K562 (cell line): ENCODE measurements around the gene DNAJB6. TPM values are rescaled to one million over a fixed set of nuclear protein-coding genes. Genes with fewer than 3 reads are reported as not detected.
"Not testable (repeated sequence)": the region's sequence is repeated elsewhere in the genome, so short reads cannot be mapped to it uniquely, and the experiment has no call there.

Experiments
- ATAC-seq: fragments of 200-7000 bp; cut with Tn5 transposase; 3 replicates; pipeline ENCODE4 v1.9.1; 2020; ENCODE audit warnings: moderate library complexity
- BruUV-seq: library from RNA; stranded (reverse); fragments of 400-500 nt; replicated peaks from 2 replicates; lab custom pipeline; 2021; lab: Mats Ljungman, UMichigan
- CTCF ChIA-PET: fragments of 300-600 bp; formaldehyde crosslinking; extraction: SDS; loops from one replicate; lab custom pipeline; 2021; ENCODE audit warnings: low intra/inter-chr PET ratio; lab: Yijun Ruan, JAX
- POLR2A ChIA-PET: fragments of 300-600, 350-650 bp; sonication (Branson Sonifier 250); formaldehyde crosslinking; extraction: SDS; loops from one replicate; lab custom pipeline; 2021; ENCODE audit warnings: antibody characterized with exemption, inconsistent platforms; lab: Yijun Ruan, JAX
- DNase-seq, 4 experiments: peaks; one replicate each; pipeline versions ENCODE4 v3.0.0 to v3.0.0-alpha.2; 2011 to 2018; ENCODE audit warnings: low spot score in 3 of 4, mixed read lengths in 3 of 4; ENCODE audit errors: extremely low read depth in 1 of 4
- FAIRE-seq: peaks from 2 replicates; lab custom pipeline; 2011; peaks lifted over from hg19 to GRCh38; lab: Jason Lieb, UNC
- H2AFZ ChIP-seq: 2 replicates; pipeline ENCODE4 v1.6.0; 2011; ENCODE audit warnings: low read depth, low read length, control low read depth, inconsistent platforms
- H3K27ac ChIP-seq: fragments of 200-600 bp; 3 replicates; pipeline ENCODE4 v1.8.0; 2011; ENCODE audit warnings: low read depth, mild to moderate bottlenecking, control low read depth, inconsistent platforms, low read length, moderate library complexity, mixed read lengths; ENCODE audit errors: extremely low read depth
- H3K27me3 ChIP-seq, 2 experiments: fragments of 300-600 bp in 1 of 2; 2 replicates in 1 of 2; 3 replicates in 1 of 2; pipeline versions ENCODE4 v1.6.0 to v1.8.0; 2011; ENCODE audit warnings: inconsistent platforms in 2 of 2, low read length in 2 of 2, mild to moderate bottlenecking in 1 of 2, mixed read lengths in 1 of 2, moderate library complexity in 1 of 2; ENCODE audit not compliant: control insufficient read depth in 2 of 2, insufficient read depth in 2 of 2
- H3K36me3 ChIP-seq: fragments of 300-600 bp; 3 replicates; pipeline ENCODE4 v1.8.0; 2011; ENCODE audit warnings: mild to moderate bottlenecking, low read length, inconsistent platforms; ENCODE audit not compliant: control insufficient read depth, insufficient read depth
- H3K4me1 ChIP-seq, 2 experiments: fragments of 200-600 bp in 1 of 2; replicated peaks in 1 of 2; 2 replicates in 1 of 2; 3 replicates in 1 of 2; pipeline versions ENCODE4 v1.5.1 to v1.8.0; 2011; ENCODE audit warnings: inconsistent platforms in 2 of 2, low read length in 2 of 2, mild to moderate bottlenecking in 1 of 2, mixed read lengths in 1 of 2, moderate library complexity in 1 of 2; ENCODE audit not compliant: control insufficient read depth in 2 of 2, insufficient read depth in 2 of 2
- H3K4me2 ChIP-seq: 2 replicates; pipeline ENCODE4 v1.6.1; 2011; ENCODE audit warnings: low read length, control low read depth, inconsistent platforms, mixed read lengths; ENCODE audit not compliant: insufficient read depth
- H3K4me3 ChIP-seq: fragments of 200-600 bp; sonication (generic), shearing (Covaris generic); 2 replicates; pipeline ENCODE4 v1.5.1; 2016; ENCODE audit warnings: control low read depth, inconsistent platforms
- H3K79me2 ChIP-seq: fragments of 200-600 bp; 3 replicates; pipeline ENCODE4 v1.8.0; 2011; ENCODE audit warnings: low read length, inconsistent platforms; ENCODE audit not compliant: control insufficient read depth, insufficient read depth
- H3K9ac ChIP-seq, 2 experiments: 2 replicates each; pipeline versions ENCODE4 v1.6.0 to v1.6.1; 2011; ENCODE audit warnings: low read depth in 2 of 2, low read length in 2 of 2, control low read depth in 1 of 2, inconsistent platforms in 1 of 2, mild to moderate bottlenecking in 1 of 2, mixed read lengths in 1 of 2; ENCODE audit not compliant: insufficient read depth in 1 of 2
- H3K9me1 ChIP-seq: one replicate; pipeline ENCODE4 v1.6.0; 2011; ENCODE audit warnings: inconsistent platforms, mild to moderate bottlenecking, low read length, moderate library complexity; ENCODE audit not compliant: control insufficient read depth, insufficient read depth
- H3K9me3 ChIP-seq: replicated peaks from 2 replicates; pipeline ENCODE4 v1.5.1; 2011; ENCODE audit warnings: low read depth, low read length, inconsistent platforms; ENCODE audit not compliant: control insufficient read depth, insufficient read depth
- H4K20me1 ChIP-seq: replicated peaks from 2 replicates; pipeline ENCODE4 v1.6.1; 2011; ENCODE audit warnings: low read length, inconsistent platforms, mixed read lengths; ENCODE audit not compliant: control insufficient read depth, insufficient read depth
- CEBPB ChIP-seq: fragments of 450-650 bp; IDR thresholded peaks from 2 replicates; pipeline ENCODE4 v1.6.1; 2016; ENCODE audit warnings: missing genetic modification characterization, missing compliant biosample characterization
- EGR1 ChIP-seq: fragments of 450-650 bp; conservative IDR thresholded peaks from 2 replicates; pipeline ENCODE4 v1.6.1; 2017; ENCODE audit warnings: mild to moderate bottlenecking
- WGBS: fragments of 100-300 bp; shearing (Covaris generic); methylation state at CpG from one replicate; pipeline ENCODE4 v1.1.6; 2016; ENCODE audit warnings: low coverage, mixed read lengths; ENCODE audit not compliant: insufficient coverage; ENCODE audit errors: missing lambda C conversion rate; 5-methylcytosine and 5-hydroxymethylcytosine counted together
- in situ Hi-C: fragments of 300-500 bp; cut with MboI; formaldehyde crosslinking; loops from 4 replicates; pipeline ENCODE4 v1.15.0; 2018; ENCODE audit warnings: inconsistent platforms, mixed read lengths
- intact Hi-C: fragments of 100-400 bp; cut with micrococcal nuclease; formaldehyde crosslinking; loops from 2 replicates; pipeline ENCODE4 v1.14.2; 2022
- polyA plus RNA-seq, 8 experiments: library from polyadenylated mRNA; depleted of rRNA in 4 of 8; stranded (reverse) in 5 of 8; unstranded in 3 of 8; fragments of >200 nt; fragmentation: Nextera tagmentation in 2 of 8; fragmentation: Illumina TruSeq in 1 of 8; extraction: Ambion mirVana in 2 of 8; extraction: Trizol in 1 of 8; gene quantifications; 2 replicates each; pipeline versions ENCODE4 v1.2.1 to v1.2.3, GENCODE V29; 2011 to 2014; ENCODE audit warnings: inconsistent platforms in 1 of 8, missing spikeins in 1 of 8
- total RNA-seq, 7 experiments: library from RNA; depleted of rRNA in 6 of 7; stranded (reverse); fragments of >200 nt in 6 of 7; fragmentation: Illumina TruSeq in 2 of 7; extraction: Trizol in 2 of 7; gene quantifications; 2 replicates each; pipeline versions ENCODE4 v1.2.1 to v1.2.3, GENCODE V29; 2011 to 2021; ENCODE audit warnings: low replicate concordance in 1 of 7

The DNAJB6 gene
- total and polyA plus RNA-seq, 9 of the 15 experiments (the other 6 are each of a cell fraction or from before 2014, with no cell fraction given), result 84.5 to 158 (median 135) TPM

- in situ Hi-C loops, H3K4me3 ChIP-seq, BruUV-seq, H3K4me1 ChIP-seq, CTCF ChIA-PET, H3K79me2 ChIP-seq, H4K20me1 ChIP-seq, H2AFZ ChIP-seq, H3K36me3 ChIP-seq, H3K9ac ChIP-seq, H3K9me3 ChIP-seq, H3K9me1 ChIP-seq, intact Hi-C loops, ATAC-seq, H3K4me2 ChIP-seq, H3K27me3 ChIP-seq, DNase-seq, H3K27ac ChIP-seq, FAIRE-seq: not testable (repeated sequence)
- 54% methylated on average over 10 of the region's 10 CpGs for WGBS
- POLR2A ChIA-PET, result interaction anchor here (0.6 to 1.6 kb wide), 5 partner anchors 9 to 23 kb away, joined by 3 to 9 read pairs (median 3); no protein-coding TSS in a partner anchor
- TF ChIP-seq CEBPB (tag) (peak; percentile 61; the same call in 1 of the 2 replicates), EGR1 (0 out of 2 replicates have a peak, but pooled peaks have one; percentile 24)
These were observed 6.2 kb upstream of the DNAJB6 start for GRCh38 chr7:157330567-157330966.

GRCh38 chr7:157331049-157331448, 5.8 kb upstream of the DNAJB6 start:
- H3K27ac ChIP-seq, CTCF ChIA-PET, H3K79me2 ChIP-seq, H3K4me2 ChIP-seq, BruUV-seq, ATAC-seq, H3K4me1 ChIP-seq, in situ Hi-C loops, H3K36me3 ChIP-seq, H3K9ac ChIP-seq, DNase-seq, H4K20me1 ChIP-seq, H2AFZ ChIP-seq, H3K9me1 ChIP-seq, H3K9me3 ChIP-seq, intact Hi-C loops, FAIRE-seq, H3K4me3 ChIP-seq, H3K27me3 ChIP-seq: not testable (repeated sequence)
- 43% methylated on average over 7 of the region's 7 CpGs for WGBS
- POLR2A ChIA-PET, result interaction anchor here (0.6 to 1.6 kb wide), 5 partner anchors 8 to 24 kb away, joined by 3 to 9 read pairs (median 3); no protein-coding TSS in a partner anchor
